Liver (tissue), 9 donors: Measurements from ENCODE around the gene CDKN2D. TPM values are rescaled to one million over a fixed set of nuclear protein-coding genes. Genes with fewer than 3 reads are reported as not detected.
"Not testable (repeated sequence)": the region's sequence is repeated elsewhere in the genome, so short reads cannot be mapped to it uniquely, and the experiment has no call there.

Experiments used
- DNase-seq: peaks from one replicate; pipeline ENCODE4 v3.0.0-alpha.2; 2017; ENCODE audit warnings: low spot score
- H3K27ac ChIP-seq, 2 donors: one replicate each; pipeline ENCODE4 v1.7.0; 2013; ENCODE audit warnings: inconsistent platforms in 2 of 2, low read length in 2 of 2, control low read depth in 1 of 2, low read depth in 1 of 2, mild to moderate bottlenecking in 1 of 2
- H3K27me3 ChIP-seq, 4 donors: one replicate each; pipeline versions ENCODE4 v1.6.1 to v1.7.0; 2013; ENCODE audit warnings: low read length in 3 of 4, inconsistent platforms in 1 of 4, mild to moderate bottlenecking in 1 of 4, moderate library complexity in 1 of 4; ENCODE audit not compliant: control insufficient read depth in 4 of 4, insufficient read depth in 4 of 4
- H3K36me3 ChIP-seq, 4 donors: one replicate each; pipeline versions ENCODE4 v1.6.1 to v1.7.0; 2013; ENCODE audit warnings: low read length in 3 of 4, mild to moderate bottlenecking in 3 of 4, low read depth in 1 of 4, moderate library complexity in 1 of 4; ENCODE audit not compliant: control insufficient read depth in 4 of 4, insufficient read depth in 3 of 4
- H3K4me1 ChIP-seq, 4 donors: one replicate each; pipeline versions ENCODE4 v1.6.1 to v1.7.0; 2013; ENCODE audit warnings: low read length in 3 of 4, mild to moderate bottlenecking in 3 of 4, moderate library complexity in 1 of 4; ENCODE audit not compliant: control insufficient read depth in 4 of 4, insufficient read depth in 4 of 4
- H3K4me3 ChIP-seq, 3 donors: one replicate each; pipeline versions ENCODE4 v1.6.1 to v1.7.0; 2013; ENCODE audit warnings: low read length in 3 of 3, control low read depth in 1 of 3, low read depth in 1 of 3, mild to moderate bottlenecking in 1 of 3
- H3K9ac ChIP-seq, 2 donors: one replicate each; pipeline ENCODE4 v1.7.0; 2013; ENCODE audit warnings: low read length in 2 of 2, mild to moderate bottlenecking in 2 of 2, moderate library complexity in 2 of 2, control low read depth in 1 of 2, low read depth in 1 of 2
- H3K9me3 ChIP-seq, 4 donors: one replicate each; pipeline versions ENCODE4 v1.6.1 to v1.7.0; 2013; ENCODE audit warnings: low read length in 3 of 4; ENCODE audit not compliant: control insufficient read depth in 4 of 4
- ATF3 ChIP-seq: IDR thresholded peaks from 2 replicates; pipeline ENCODE4 v1.6.1; 2016; ENCODE audit warnings: antibody characterized with exemption
- FOXA1 ChIP-seq: IDR thresholded peaks from 2 replicates; pipeline ENCODE4 v1.6.1; 2016; ENCODE audit warnings: antibody characterized with exemption
- FOXA2 ChIP-seq: IDR thresholded peaks from 2 replicates; pipeline ENCODE4 v1.6.1; 2016; ENCODE audit warnings: antibody characterized with exemption
- HNF4A ChIP-seq, 2 donors: conservative IDR thresholded peaks; 2 replicates each; pipeline ENCODE4 v1.6.1; 2016; ENCODE audit warnings: antibody characterized with exemption in 2 of 2, mild to moderate bottlenecking in 2 of 2
- HNF4G ChIP-seq: IDR thresholded peaks from 2 replicates; pipeline ENCODE4 v1.6.1; 2016; ENCODE audit warnings: antibody characterized with exemption
- MAX ChIP-seq: IDR thresholded peaks from 2 replicates; pipeline ENCODE4 v1.6.1; 2016; ENCODE audit warnings: antibody characterized with exemption
- NR2F2 ChIP-seq: IDR thresholded peaks from 2 replicates; pipeline ENCODE4 v1.6.1; 2016; ENCODE audit warnings: antibody characterized with exemption
- REST ChIP-seq: IDR thresholded peaks from 2 replicates; pipeline ENCODE4 v1.6.1; 2016; ENCODE audit warnings: antibody characterized with exemption, mild to moderate bottlenecking
- RXRA ChIP-seq, 2 donors: IDR thresholded peaks; 2 replicates each; pipeline ENCODE4 v1.6.1; 2017 to 2018; ENCODE audit warnings: antibody characterized with exemption in 2 of 2, mild to moderate bottlenecking in 1 of 2
- YY1 ChIP-seq: IDR thresholded peaks from 2 replicates; pipeline ENCODE4 v1.6.1; 2016; ENCODE audit warnings: antibody characterized with exemption, mild to moderate bottlenecking
- ZBTB33 ChIP-seq: IDR thresholded peaks from 2 replicates; pipeline ENCODE4 v1.6.1; 2016; ENCODE audit warnings: antibody characterized with exemption
- WGBS: extraction: QIAGEN DNeasy Blood & Tissue Kit; methylation state at CpG from one replicate; pipeline ENCODE4 v1.1.7; 2013; 5-methylcytosine and 5-hydroxymethylcytosine counted together
- polyA plus RNA-seq, 2 donors: library from polyadenylated mRNA; stranded (reverse) in 1 of 2; unstranded in 1 of 2; fragments of 200-250 nt in 1 of 2; fragments of >200 nt in 1 of 2; fragmentation: Nextera tagmentation in 1 of 2; extraction: Ambion mirVana in 1 of 2; gene quantifications; one replicate each; pipeline versions ENCODE4 v1.2.1 to v1.2.3, GENCODE V29; 2013 to 2015
- total RNA-seq, 2 donors: library from RNA; depleted of rRNA; stranded (reverse); fragments of >200 nt; gene quantifications; one replicate each; pipeline ENCODE4 v1.2.3, GENCODE V29; 2014
- donor health status: healthy.
- donor health status: healthy.
- donor health status: healthy.
- donor health status: healthy.
- donor health status: healthy.

CDKN2D gene
- total and polyA plus RNA-seq, 4 donors, result 1.6 to 86.4 (median 3.5) TPM

GRCh38 chr19:10575011-10575716, 6.4 kb upstream of the CDKN2D start:
- DNase-seq, result no peak
- TF ChIP-seq ATF3, result no peak
- TF ChIP-seq HNF4G, result no peak
- TF ChIP-seq FOXA1, result no peak
- no peak for TF ChIP-seq NR2F2
- TF ChIP-seq MAX, result no peak
- TF ChIP-seq FOXA2, result no peak
- TF ChIP-seq HNF4A (conservative IDR thresholded peaks at IDR 0.05), result no peak
- TF ChIP-seq YY1, result no peak
- no peak for TF ChIP-seq REST
- no peak for TF ChIP-seq RXRA (IDR thresholded peaks at IDR 0.05)
- 85% methylated on average over 6 of the region's 6 CpGs for WGBS

GRCh38 chr19:10574462-10574861, 5.7 kb upstream of the CDKN2D start:
- no peak for DNase-seq
- Histone ChIP-seq H3K9ac (no peak overlapping the region), H3K9me3 (no peaks in the 10 kb centered on the region), H3K4me1 (peaks cover 1 to 2% (median 1%) of the 10 kb centered on the region in 4 donors), H3K36me3 (no peaks in the 10 kb centered on the region), H3K4me3 (no peak overlapping the region), H3K27me3 (no peaks in the 10 kb centered on the region), H3K27ac (no peak overlapping the region)
- TF ChIP-seq ZBTB33 (no peak), NR2F2 (no peak)
- WGBS, result 89% methylated on average over 8 of the region's 8 CpGs

More at GRCh38 chr19:10575011-10575716, 6.4 kb upstream of the CDKN2D start:
- Histone ChIP-seq H3K27me3 (no peaks in the 10 kb centered on the region), H3K4me3 (no peak overlapping the region), H3K27ac (no peak overlapping the region), H3K36me3 (no peaks in the 10 kb centered on the region), H3K4me1 (peaks cover 0 to 1% (median 0%) of the 10 kb centered on the region in 4 donors), H3K9me3 (no peaks in the 10 kb centered on the region), H3K9ac (no peak overlapping the region)

GRCh38 chr19:10573793-10574192, 5.0 kb upstream of the CDKN2D start:
- H3K27me3 ChIP-seq, H3K27ac ChIP-seq, H3K4me3 ChIP-seq, H3K36me3 ChIP-seq, DNase-seq, H3K4me1 ChIP-seq, H3K9ac ChIP-seq, H3K9me3 ChIP-seq: not testable (repeated sequence)
- WGBS, result 91% methylated on average over 6 of the region's 6 CpGs
